Prostate gland (tissue), 2 donors: ENCODE measurements around the gene CMTM1. TPM values are rescaled to one million over a fixed set of nuclear protein-coding genes. Genes with fewer than 3 reads are reported as not detected.

Experiments
- DNase-seq: peaks from one replicate; pipeline ENCODE4 v3.0.0-alpha.2; 2019; ENCODE audit warnings: low spot score
- H3K27ac ChIP-seq, 2 donors: fragments of 200-600 bp; sonication (generic); 2 replicates each; pipeline ENCODE4 v1.5.1; 2017 to 2019
- H3K27me3 ChIP-seq: fragments of 200-600 bp; sonication (generic); replicated peaks from 2 replicates; pipeline ENCODE4 v1.5.1; 2019; ENCODE audit not compliant: insufficient read depth
- H3K36me3 ChIP-seq, 2 donors: fragments of 200-600 bp; sonication (generic); 1 replicate in 1 of 2; 2 replicates in 1 of 2; pipeline versions ENCODE4 v1.5.1 to v1.8.1; 2017 to 2019
- H3K4me1 ChIP-seq: fragments of 200-600 bp; sonication (generic); replicated peaks from 2 replicates; pipeline ENCODE4 v1.5.1; 2019
- H3K4me3 ChIP-seq, 2 donors: fragments of 200-600 bp; sonication (generic); 2 replicates each; pipeline ENCODE4 v1.5.1; 2017 to 2019
- H3K9me3 ChIP-seq: fragments of 200-600 bp; sonication (generic); 2 replicates; pipeline ENCODE4 v1.5.1; 2017
- POLR2A ChIP-seq: fragments of 450-650 bp; IDR thresholded peaks from one replicate; pipeline ENCODE4 v1.6.1; 2016; ENCODE audit warnings: antibody characterized with exemption, mild to moderate bottlenecking
- POLR2AphosphoS5 ChIP-seq: sonication (generic); formaldehyde crosslinking; IDR thresholded peaks from one replicate; pipeline ENCODE4 v1.6.1; 2017; ENCODE audit warnings: antibody characterized with exemption
- WGBS: methylation state at CpG from one replicate; pipeline ENCODE4 v1.1.5; 2018; 5-methylcytosine and 5-hydroxymethylcytosine counted together
- intact Hi-C: fragments of 100-400 bp; cut with DNase I; formaldehyde crosslinking; loops from one replicate; pipeline ENCODE4 v1.14.2; 2022
- total RNA-seq, 2 donors: library from RNA; depleted of rRNA; stranded (reverse); fragments of >200 nt; gene quantifications; one replicate each; pipeline ENCODE4 v1.1.0, GENCODE V29; 2016
- TF ChIP-seq, protein P1 (sequence below), 4 experiments: fragments of 200-600 bp in 2 of 4; fragments of 450-650 bp in 2 of 4; sonication (generic) in 2 of 4; IDR thresholded peaks; 1 replicate in 3 of 4; 2 replicates in 1 of 4; pipeline ENCODE4 v1.5.1; 2016 to 2019; ENCODE audit warnings: antibody characterized with exemption in 4 of 4, mild to moderate bottlenecking in 2 of 4, moderate library complexity in 2 of 4

CMTM1 gene
- total RNA-seq, 2 donors from 2014 or later = 1.5 to 2.6 TPM

- 74% methylated on average over 11 of the region's 11 CpGs for WGBS
Measured at GRCh38 chr16:66522816-66523590, 43.2 kb upstream of the CMTM1 start.

GRCh38 chr16:66523861-66524354 is 42.3 kb upstream of the CMTM1 start:
- Histone ChIP-seq H3K36me3 (peaks cover 0 to 9% of the 10 kb centered on the region in 2 donors), H3K4me3 (no peak overlapping the region), H3K4me1 (no peaks in the 10 kb centered on the region), H3K27me3 (no peaks in the 10 kb centered on the region), H3K9me3 (no peaks in the 10 kb centered on the region), H3K27ac (no peak overlapping the region)
- DNase-seq = no peak
- intact Hi-C loops = no loop called here
- TF ChIP-seq POLR2A (no peak), POLR2AphosphoS5 (no peak)
- TF ChIP-seq, protein P1, sequence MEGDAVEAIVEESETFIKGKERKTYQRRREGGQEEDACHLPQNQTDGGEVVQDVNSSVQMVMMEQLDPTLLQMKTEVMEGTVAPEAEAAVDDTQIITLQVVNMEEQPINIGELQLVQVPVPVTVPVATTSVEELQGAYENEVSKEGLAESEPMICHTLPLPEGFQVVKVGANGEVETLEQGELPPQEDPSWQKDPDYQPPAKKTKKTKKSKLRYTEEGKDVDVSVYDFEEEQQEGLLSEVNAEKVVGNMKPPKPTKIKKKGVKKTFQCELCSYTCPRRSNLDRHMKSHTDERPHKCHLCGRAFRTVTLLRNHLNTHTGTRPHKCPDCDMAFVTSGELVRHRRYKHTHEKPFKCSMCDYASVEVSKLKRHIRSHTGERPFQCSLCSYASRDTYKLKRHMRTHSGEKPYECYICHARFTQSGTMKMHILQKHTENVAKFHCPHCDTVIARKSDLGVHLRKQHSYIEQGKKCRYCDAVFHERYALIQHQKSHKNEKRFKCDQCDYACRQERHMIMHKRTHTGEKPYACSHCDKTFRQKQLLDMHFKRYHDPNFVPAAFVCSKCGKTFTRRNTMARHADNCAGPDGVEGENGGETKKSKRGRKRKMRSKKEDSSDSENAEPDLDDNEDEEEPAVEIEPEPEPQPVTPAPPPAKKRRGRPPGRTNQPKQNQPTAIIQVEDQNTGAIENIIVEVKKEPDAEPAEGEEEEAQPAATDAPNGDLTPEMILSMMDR (IDR thresholded peaks at IDR 0.05) = no peak
- 87% methylated on average over 9 of the region's 9 CpGs for WGBS

More at GRCh38 chr16:66522816-66523590, 43.2 kb upstream of the CMTM1 start:
- Histone ChIP-seq H3K4me3 (no peak overlapping the region), H3K9me3 (no peaks in the 10 kb centered on the region), H3K36me3 (peaks cover 0 to 3% of the 10 kb centered on the region in 2 donors), H3K27me3 (no peaks in the 10 kb centered on the region), H3K4me1 (peaks cover 3% of the 10 kb centered on the region), H3K27ac (peak overlapping the region in 1 of 2 donors; percentile 44)
- TF ChIP-seq, protein P1 (IDR thresholded peaks at IDR 0.05) = no peak
- TF ChIP-seq POLR2A (no peak), POLR2AphosphoS5 (no peak)
- DNase-seq = no peak
- intact Hi-C loops = no loop called here

DNA sequence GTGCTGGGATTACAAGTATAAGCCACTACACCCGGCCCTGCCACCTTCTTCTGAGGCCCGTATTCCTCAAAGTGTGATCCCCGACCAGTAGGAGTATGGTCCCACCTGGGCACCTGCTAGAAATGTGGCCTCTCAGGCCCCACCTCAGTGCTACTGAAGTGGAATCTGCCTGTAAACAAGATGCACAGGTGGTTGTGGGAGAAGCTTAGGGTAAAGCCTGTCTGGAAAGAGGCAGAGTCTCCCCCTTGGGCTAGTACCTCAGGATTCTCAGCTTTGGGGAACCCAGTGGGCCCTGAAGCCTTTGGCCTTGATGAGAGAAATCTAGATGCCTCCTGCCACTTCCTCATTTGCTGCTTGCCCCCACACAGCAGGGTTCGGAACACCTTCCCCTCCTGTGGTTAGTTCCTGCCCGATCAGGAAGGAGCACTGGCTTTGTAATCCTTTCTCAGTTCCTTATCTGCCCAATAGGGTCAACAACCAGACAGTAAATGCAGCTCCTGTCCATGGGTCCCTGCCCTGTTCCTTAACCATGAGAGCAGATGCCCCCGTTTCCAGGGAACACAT is 41.6 kb upstream of the CMTM1 start:
- H3K4me3 ChIP-seq = no peak overlapping the region
- no peaks in the 10 kb centered on the region for H3K9me3 ChIP-seq
- no peaks in the 10 kb centered on the region for H3K27me3 ChIP-seq
- no peak overlapping the region for H3K27ac ChIP-seq
- intact Hi-C loops = no loop called here
- 72% methylated on average over 6 of the region's 6 CpGs for WGBS
- no peak for DNase-seq
- no peaks in the 10 kb centered on the region for H3K4me1 ChIP-seq
- TF ChIP-seq POLR2AphosphoS5 (no peak), POLR2A (no peak)
- TF ChIP-seq, protein P1 (IDR thresholded peaks at IDR 0.05) = peak in 1 of 4 experiments; percentile 4
- peaks cover 0 to 11% of the 10 kb centered on the region in 2 donors for H3K36me3 ChIP-seq

- peaks cover 0 to 11% of the 10 kb centered on the region in 2 donors for H3K36me3 ChIP-seq
- no peak for DNase-seq
Measured at GRCh38 chr16:66525396-66526180, 40.7 kb upstream of the CMTM1 start.

More at GRCh38 chr16:66525396-66526180, 40.7 kb upstream of the CMTM1 start:
- Histone ChIP-seq H3K9me3 (no peaks in the 10 kb centered on the region), H3K27ac (no peak overlapping the region), H3K4me1 (no peaks in the 10 kb centered on the region), H3K27me3 (no peaks in the 10 kb centered on the region), H3K4me3 (no peak overlapping the region)
- 90% methylated on average over 9 of the region's 9 CpGs for WGBS
- intact Hi-C loops = no loop called here
- TF ChIP-seq, protein P1 (IDR thresholded peaks at IDR 0.05) = no peak
- TF ChIP-seq POLR2AphosphoS5 (no peak), POLR2A (no peak)
